GM18517 (cell line): ENCODE data around the gene MARCKSL1.
"Not testable (repeated sequence)": the region's sequence is repeated elsewhere in the genome, so short reads cannot be mapped to it uniquely, and the experiment has no call there.

Source experiments
- ATAC-seq: cut with Tn5 transposase; IDR thresholded peaks from one replicate; pipeline ENCODE4 v1.9.1; 2021; ENCODE audit warnings: mild to moderate bottlenecking, moderate library complexity; ENCODE audit not compliant: unreplicated experiment

Gene MARCKSL1

GRCh38 chr1:32291145-32291707 is 44.8 kb downstream of the MARCKSL1 start:
- no peak for ATAC-seq

- no peak for ATAC-seq
Measured at GRCh38 chr1:32289256-32289655, 46.8 kb downstream of the MARCKSL1 start.

GRCh38 chr1:32286763-32287162 is 49.3 kb downstream of the MARCKSL1 start:
- ATAC-seq = no peak

- no peak for ATAC-seq
Measured at GRCh38 chr1:32285658-32286057, 50.4 kb downstream of the MARCKSL1 start.

GRCh38 chr1:32284777-32285176 is 51.3 kb downstream of the MARCKSL1 start:
- ATAC-seq = not testable (repeated sequence)
